ENCODE measurements around the gene PBX1. TPM values are rescaled to one million over a fixed set of nuclear protein-coding genes. Genes with fewer than 3 reads are reported as not detected.

The PBX1 gene
- total RNA-seq = 10 to 100 TPM; 33.3 to 61.8 (median 56.2) TPM

DNA sequence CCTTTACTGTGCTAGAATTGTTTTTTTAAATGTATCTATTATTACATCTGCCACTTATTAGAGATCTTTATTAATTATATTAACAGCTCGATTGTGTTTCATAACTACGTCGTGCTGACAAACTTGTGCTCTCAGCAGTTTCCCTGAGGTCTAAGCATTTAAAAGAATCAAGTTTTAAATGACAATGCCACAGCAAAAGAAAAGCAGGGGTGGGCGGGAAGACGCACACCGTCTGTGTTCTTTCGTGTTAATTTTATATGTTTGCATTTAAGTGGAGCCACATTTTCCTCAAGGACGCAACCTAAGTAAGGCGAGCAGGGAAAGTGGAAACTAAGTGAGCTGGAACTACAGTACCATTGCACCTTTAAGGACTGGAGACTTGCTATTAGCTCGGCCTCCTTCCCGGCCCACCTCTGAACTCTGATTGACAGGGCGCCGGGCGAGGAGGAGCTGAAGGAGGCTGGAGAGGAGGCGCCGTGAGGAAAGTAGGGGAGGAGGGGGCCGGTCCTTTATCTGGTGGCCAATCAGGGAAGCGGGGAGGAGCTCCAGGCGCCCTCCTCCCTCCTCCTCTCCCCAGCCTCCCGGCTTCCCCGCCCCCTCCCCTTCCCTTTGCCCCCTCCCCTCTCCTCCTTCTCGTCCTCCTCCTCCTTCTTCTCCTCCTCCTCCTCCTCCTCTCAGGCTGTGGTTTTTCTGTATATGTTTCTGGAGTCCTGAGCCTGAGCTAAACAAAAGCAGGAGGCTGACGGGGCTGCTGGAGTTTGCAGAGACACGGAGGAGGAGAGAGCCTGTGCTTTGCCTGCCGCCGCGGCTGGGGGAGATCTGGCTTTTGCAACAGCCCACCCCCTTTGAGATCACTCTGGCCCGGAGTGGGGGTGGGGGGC, at the start of gene PBX1:
Gene PBX1, plus strand, starts transcription at position 724 of the 881 bp plus-strand sequence.
- DNase-seq (ENCODE audit: low spot score) = peak; percentile 83
- TF ChIP-seq, protein P1, sequence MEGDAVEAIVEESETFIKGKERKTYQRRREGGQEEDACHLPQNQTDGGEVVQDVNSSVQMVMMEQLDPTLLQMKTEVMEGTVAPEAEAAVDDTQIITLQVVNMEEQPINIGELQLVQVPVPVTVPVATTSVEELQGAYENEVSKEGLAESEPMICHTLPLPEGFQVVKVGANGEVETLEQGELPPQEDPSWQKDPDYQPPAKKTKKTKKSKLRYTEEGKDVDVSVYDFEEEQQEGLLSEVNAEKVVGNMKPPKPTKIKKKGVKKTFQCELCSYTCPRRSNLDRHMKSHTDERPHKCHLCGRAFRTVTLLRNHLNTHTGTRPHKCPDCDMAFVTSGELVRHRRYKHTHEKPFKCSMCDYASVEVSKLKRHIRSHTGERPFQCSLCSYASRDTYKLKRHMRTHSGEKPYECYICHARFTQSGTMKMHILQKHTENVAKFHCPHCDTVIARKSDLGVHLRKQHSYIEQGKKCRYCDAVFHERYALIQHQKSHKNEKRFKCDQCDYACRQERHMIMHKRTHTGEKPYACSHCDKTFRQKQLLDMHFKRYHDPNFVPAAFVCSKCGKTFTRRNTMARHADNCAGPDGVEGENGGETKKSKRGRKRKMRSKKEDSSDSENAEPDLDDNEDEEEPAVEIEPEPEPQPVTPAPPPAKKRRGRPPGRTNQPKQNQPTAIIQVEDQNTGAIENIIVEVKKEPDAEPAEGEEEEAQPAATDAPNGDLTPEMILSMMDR (IDR thresholded peaks at IDR 0.05) = no peak

DNA sequence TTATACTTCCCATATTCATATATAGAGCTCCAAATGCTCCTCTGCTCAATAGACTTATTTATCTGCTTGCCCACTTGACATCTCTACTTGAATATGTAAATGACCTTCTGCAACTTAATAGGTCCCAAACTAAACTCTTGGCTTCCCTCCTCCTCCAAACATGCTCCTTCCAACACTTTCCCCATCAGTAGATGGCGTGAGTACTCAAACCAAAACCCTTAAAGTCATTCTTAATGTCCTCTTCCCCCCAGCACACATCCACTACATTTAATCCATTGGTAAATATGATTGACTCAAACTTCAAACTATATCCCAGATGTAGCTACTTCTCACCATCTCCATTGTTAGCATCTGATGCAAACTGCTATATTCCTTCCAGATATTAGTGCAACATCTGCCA, 48.5 kb upstream of the PBX1 start:
- no peak for DNase-seq (ENCODE audit: low spot score)
- no peak for ATAC-seq (ENCODE audit: low FRiP score)
- TF ChIP-seq, protein P1 (IDR thresholded peaks at IDR 0.05) = no peak

More for the DNA sequence above, at the start of gene PBX1:
- ATAC-seq (ENCODE audit: low FRiP score) = peak; percentile 99

DNA sequence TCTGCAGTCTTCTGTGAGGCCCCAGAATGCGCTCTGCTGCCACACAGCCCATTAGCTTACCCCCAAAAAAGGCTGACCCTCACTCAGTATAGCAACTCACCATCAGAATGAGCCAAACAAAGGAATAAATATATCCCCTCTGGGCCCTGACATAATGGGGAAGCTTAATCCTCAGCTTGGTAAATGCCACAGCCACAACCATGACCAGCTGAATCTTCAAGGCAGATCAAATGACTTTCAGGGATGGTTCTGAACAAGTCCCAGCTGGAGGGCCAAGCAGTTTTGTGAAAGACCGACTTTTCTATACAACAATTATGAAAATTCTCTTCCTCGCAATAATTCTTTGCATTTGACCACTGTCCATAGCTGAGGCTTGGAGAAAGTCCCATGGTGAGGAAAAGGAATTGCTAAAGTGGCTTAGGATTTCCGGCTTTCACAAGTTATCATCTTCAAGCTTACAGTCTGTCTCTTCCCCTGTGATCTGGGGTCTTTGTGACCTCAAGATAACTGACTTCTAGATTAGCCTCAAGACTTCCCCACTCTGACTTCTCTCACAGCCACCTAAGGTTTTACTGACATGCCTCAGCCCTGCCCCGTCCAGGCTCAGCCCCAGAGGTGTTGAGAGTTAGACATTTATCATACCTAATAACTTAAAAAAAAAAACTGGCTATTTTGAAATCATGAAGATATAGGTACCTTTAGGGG, 47.8 kb upstream of the PBX1 start:
- no peak for ATAC-seq (ENCODE audit: low FRiP score)
- no peak for DNase-seq (ENCODE audit: low spot score)
- TF ChIP-seq, protein P1 (IDR thresholded peaks at IDR 0.05) = no peak

DNA sequence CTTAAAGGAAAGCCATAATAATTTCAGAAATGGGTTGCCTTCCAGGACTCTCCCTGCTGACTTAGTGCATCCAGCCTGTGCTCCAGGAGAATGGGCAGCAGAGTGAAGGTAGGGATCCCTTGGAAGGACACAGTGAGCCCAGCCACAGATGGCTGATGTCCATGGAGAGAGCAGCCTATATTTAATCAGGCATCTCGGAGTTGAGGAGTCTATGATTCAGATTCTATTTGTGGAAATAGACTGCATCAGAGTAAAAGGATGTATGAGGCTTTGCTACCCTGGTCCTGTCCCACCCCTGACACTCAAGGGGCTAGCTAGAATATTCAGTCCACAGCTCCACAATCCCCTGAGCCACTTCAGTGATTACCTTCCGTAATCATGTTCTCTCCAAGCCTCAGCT, 43.8 kb upstream of the PBX1 start:
- ATAC-seq (ENCODE audit: low FRiP score) = no peak
- TF ChIP-seq, protein P1 (IDR thresholded peaks at IDR 0.05) = no peak

DNA sequence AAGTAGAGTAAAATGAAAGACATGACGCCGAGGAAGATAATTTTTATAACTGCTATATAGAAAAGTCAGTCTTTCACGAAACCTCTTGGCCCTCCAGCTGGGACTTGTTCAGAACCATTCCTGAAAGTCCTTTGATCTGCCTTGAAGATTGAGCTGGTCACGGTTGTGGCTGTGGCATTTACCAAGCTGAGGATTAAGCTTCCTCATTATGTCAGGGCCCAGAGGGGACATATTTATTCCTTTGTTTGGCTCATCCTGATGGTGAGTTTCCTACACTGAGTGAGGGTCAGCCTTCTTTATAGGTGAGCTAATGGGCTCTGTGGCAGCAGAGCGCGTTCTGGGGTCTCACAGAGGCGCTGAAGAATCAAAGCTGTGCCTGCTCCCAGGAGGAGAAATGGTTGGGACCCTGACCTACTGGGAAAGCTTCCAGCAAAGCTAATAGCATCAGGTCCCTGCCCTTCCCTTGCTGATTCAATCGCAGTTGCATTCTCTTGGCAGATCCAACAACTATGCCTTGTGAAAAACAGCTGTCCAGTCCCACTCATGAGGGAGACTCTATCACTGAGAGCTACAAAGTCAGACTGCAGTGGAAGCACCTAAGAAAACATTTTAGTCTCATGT, 43.2 kb upstream of the PBX1 start:
- ATAC-seq (ENCODE audit: low FRiP score) (no peak), DNase-seq (ENCODE audit: low spot score) (no peak)
- TF ChIP-seq, protein P1 (IDR thresholded peaks at IDR 0.05) = no peak

More for the DNA sequence above, 43.8 kb upstream of the PBX1 start:
- no peak for DNase-seq (ENCODE audit: low spot score)

DNA sequence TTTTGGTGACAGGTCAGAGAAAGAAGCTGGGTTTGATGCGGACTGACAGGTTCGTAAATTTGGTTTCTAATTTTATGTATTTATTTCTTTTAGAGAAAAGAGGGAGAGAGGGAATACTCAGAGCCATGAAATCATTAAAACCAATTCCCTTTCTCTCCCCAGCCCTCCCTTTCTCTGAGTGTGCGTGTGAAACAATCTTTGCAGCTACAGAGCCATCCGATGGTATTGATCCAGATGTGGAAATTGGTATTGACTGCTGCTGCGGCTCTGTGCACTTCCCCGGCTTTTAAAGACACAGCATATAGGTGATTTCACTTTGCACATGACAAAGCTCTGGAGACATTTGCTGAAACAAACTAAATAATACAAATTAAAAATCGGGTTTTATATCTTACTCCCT, 42.4 kb upstream of the PBX1 start:
- DNase-seq (ENCODE audit: low spot score) (no peak), ATAC-seq (ENCODE audit: low FRiP score) (no peak)
- TF ChIP-seq, protein P1 (IDR thresholded peaks at IDR 0.05) = no peak

Data from omental fat pad (tissue), 4 donors.